Measurements from ENCODE around the gene CUTC.

- TF ChIP-seq CTCF (IDR thresholded peaks at IDR 0.05; ENCODE audit: poor library complexity): no peak
- no peak for TF ChIP-seq EZH2 (IDR thresholded peaks at IDR 0.05; ENCODE audit: borderline replicate concordance)
These were observed 29.3 kb downstream of the CUTC start for GRCh38 chr10:99761365-99761764.
